Endothelial cell of umbilical vein (primary cell): ENCODE measurements around the gene LRP5.

Experiments
- CTCF ChIP-seq, 2 donors: IDR thresholded peaks; 1 replicate in 1 of 2; 2 replicates in 1 of 2; pipeline ENCODE4 v1.5.1; 2011; ENCODE audit warnings: low read length in 2 of 2, mild to moderate bottlenecking in 2 of 2, moderate library complexity in 2 of 2, control low read depth in 1 of 2, inconsistent platforms in 1 of 2, low read depth in 1 of 2; ENCODE audit not compliant: insufficient read depth in 1 of 2; ENCODE audit errors: extremely low read depth in 1 of 2
- EZH2 ChIP-seq: IDR thresholded peaks from 2 replicates; pipeline ENCODE4 v1.6.1; 2012; ENCODE audit warnings: borderline replicate concordance, low read depth, mild to moderate bottlenecking, moderate library complexity, low read length, inconsistent platforms; ENCODE audit not compliant: severe bottlenecking
- MYC ChIP-seq: IDR thresholded peaks from one replicate; pipeline ENCODE4 v1.6.1; 2011; ENCODE audit warnings: mild to moderate bottlenecking, low read depth, low read length
- TF ChIP-seq, protein P1 (sequence below): IDR thresholded peaks from 2 replicates; pipeline ENCODE4 v1.6.1; 2011; ENCODE audit not compliant: insufficient read depth, insufficient read length

GRCh38 chr11:68350759-68351449, 38.5 kb downstream of the LRP5 start:
- TF ChIP-seq MYC (no peak), EZH2 (no peak), CTCF (IDR thresholded peaks at IDR 0.05; ENCODE audit: extremely low read depth in 1 of 2, insufficient read depth in 1 of 2, low read depth in 1 of 2, low read length in 2 of 2) (no peak)
- TF ChIP-seq, protein P1, sequence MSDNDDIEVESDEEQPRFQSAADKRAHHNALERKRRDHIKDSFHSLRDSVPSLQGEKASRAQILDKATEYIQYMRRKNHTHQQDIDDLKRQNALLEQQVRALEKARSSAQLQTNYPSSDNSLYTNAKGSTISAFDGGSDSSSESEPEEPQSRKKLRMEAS = no peak
